T-helper 2 cell treated with Interferon-gamma antibody and Interleukin-4, amounts not matched to agents 5 μg/mL and 100 μg/mL, for 36 hours (primary cell): ENCODE data around the gene FAM9A.
A peak's percentile ranks its signal among the peaks of the same experiment; 100 is the strongest.
"Not testable (repeated sequence)": the region's sequence is repeated elsewhere in the genome, so short reads cannot be mapped to it uniquely, and the experiment has no call there.

Experiments used
- DNase-seq: peaks from one replicate; pipeline ENCODE4 v3.0.0; 2021; ENCODE audit warnings: low spot score
- H3K27ac Mint-ChIP-seq: one replicate; pipeline ENCODE4 v1.8.0; 2021; ENCODE audit warnings: mild to moderate bottlenecking, mixed read lengths
- H3K27me3 Mint-ChIP-seq: one replicate; pipeline ENCODE4 v1.8.0; 2021; ENCODE audit warnings: low read depth, mixed read lengths
- H3K36me3 Mint-ChIP-seq: one replicate; pipeline ENCODE4 v1.8.0; 2021; ENCODE audit warnings: low read depth, mixed read lengths
- H3K4me1 Mint-ChIP-seq: one replicate; pipeline ENCODE4 v1.8.0; 2021; ENCODE audit warnings: low read depth, mixed read lengths
- H3K4me3 Mint-ChIP-seq: one replicate; pipeline ENCODE4 v1.8.0; 2022; ENCODE audit warnings: mild to moderate bottlenecking, moderate library complexity, mixed read lengths
- H3K9me3 Mint-ChIP-seq: one replicate; pipeline ENCODE4 v1.8.0; 2021; ENCODE audit warnings: mixed read lengths

Gene FAM9A

GRCh38 chrX:8783097-8783713, 18.0 kb downstream of the FAM9A start:
- Mint-ChIP-seq H3K4me3 (peak overlapping the region; percentile 32), H3K9me3 (no peaks in the 10 kb centered on the region), H3K27ac (no peak overlapping the region), H3K4me1 (peaks cover 3% of the 10 kb centered on the region), H3K27me3 (no peaks in the 10 kb centered on the region), H3K36me3 (no peaks in the 10 kb centered on the region)
- DNase-seq: peak; percentile 4

DNA sequence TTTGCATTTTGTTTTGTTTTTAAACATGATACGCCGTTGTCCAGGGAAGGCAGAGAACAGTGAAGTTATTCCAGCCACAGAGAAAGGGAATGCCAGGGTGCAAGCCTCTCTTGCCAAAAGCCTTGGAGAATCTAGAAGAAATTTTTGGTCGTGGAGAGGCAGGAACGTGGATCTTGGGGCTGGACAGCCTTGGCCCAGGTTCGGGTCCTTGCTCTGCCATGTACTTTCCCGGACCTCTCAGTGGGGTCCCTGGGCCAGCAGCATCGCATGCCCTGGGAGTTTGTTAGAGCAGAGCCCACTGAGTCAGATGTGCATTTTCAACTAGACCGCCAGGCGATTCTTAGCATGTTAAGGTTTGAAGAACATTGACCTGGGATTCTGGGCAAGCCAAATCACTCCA, 18.6 kb downstream of the FAM9A start:
- Mint-ChIP-seq H3K4me3 (no peak overlapping the region), H3K9me3 (no peaks in the 10 kb centered on the region), H3K36me3 (no peaks in the 10 kb centered on the region), H3K27me3 (no peaks in the 10 kb centered on the region), H3K27ac (no peak overlapping the region), H3K4me1 (peaks cover 3% of the 10 kb centered on the region)
- no peak for DNase-seq

- H3K4me3 Mint-ChIP-seq, H3K36me3 Mint-ChIP-seq, H3K4me1 Mint-ChIP-seq, DNase-seq, H3K27ac Mint-ChIP-seq, H3K9me3 Mint-ChIP-seq, H3K27me3 Mint-ChIP-seq: not testable (repeated sequence)
These were observed 19.3 kb downstream of the FAM9A start for GRCh38 chrX:8781921-8782320.

GRCh38 chrX:8773117-8773516, 28.1 kb downstream of the FAM9A start:
- no peaks in the 10 kb centered on the region for H3K36me3 Mint-ChIP-seq
- H3K4me1 Mint-ChIP-seq: no peaks in the 10 kb centered on the region
- no peaks in the 10 kb centered on the region for H3K9me3 Mint-ChIP-seq
- no peak for DNase-seq
- peaks cover 8% of the 10 kb centered on the region for H3K27me3 Mint-ChIP-seq
- H3K27ac Mint-ChIP-seq: no peak overlapping the region
- no peak overlapping the region for H3K4me3 Mint-ChIP-seq

DNA sequence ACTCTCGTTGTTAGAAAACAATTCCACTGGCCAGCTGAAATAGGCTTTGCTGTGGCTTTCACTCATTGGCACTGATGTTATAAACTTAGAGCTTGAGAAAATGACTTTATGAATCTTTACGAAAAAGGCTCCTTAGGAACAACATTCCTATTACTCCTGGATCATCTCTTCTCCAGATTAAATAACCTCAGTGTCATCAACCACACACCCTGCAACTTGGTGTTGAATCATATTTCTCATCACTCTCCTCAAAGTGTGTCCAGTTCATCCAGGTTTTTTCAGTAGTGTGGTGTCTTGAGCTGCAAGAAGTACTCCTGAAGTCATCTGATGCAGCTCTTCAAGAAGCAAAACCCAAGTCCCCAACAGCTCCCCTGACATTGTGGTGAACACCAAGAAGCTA, 41.2 kb downstream of the FAM9A start:
- Mint-ChIP-seq H3K27me3 (peaks cover 3% of the 10 kb centered on the region), H3K4me1 (no peaks in the 10 kb centered on the region), H3K9me3 (no peaks in the 10 kb centered on the region), H3K4me3 (no peak overlapping the region), H3K36me3 (no peaks in the 10 kb centered on the region), H3K27ac (no peak overlapping the region)
- DNase-seq: no peak

GRCh38 chrX:8758706-8759105, 42.5 kb downstream of the FAM9A start:
- DNase-seq, H3K9me3 Mint-ChIP-seq, H3K4me1 Mint-ChIP-seq, H3K27me3 Mint-ChIP-seq, H3K36me3 Mint-ChIP-seq, H3K27ac Mint-ChIP-seq, H3K4me3 Mint-ChIP-seq: not testable (repeated sequence)

DNA sequence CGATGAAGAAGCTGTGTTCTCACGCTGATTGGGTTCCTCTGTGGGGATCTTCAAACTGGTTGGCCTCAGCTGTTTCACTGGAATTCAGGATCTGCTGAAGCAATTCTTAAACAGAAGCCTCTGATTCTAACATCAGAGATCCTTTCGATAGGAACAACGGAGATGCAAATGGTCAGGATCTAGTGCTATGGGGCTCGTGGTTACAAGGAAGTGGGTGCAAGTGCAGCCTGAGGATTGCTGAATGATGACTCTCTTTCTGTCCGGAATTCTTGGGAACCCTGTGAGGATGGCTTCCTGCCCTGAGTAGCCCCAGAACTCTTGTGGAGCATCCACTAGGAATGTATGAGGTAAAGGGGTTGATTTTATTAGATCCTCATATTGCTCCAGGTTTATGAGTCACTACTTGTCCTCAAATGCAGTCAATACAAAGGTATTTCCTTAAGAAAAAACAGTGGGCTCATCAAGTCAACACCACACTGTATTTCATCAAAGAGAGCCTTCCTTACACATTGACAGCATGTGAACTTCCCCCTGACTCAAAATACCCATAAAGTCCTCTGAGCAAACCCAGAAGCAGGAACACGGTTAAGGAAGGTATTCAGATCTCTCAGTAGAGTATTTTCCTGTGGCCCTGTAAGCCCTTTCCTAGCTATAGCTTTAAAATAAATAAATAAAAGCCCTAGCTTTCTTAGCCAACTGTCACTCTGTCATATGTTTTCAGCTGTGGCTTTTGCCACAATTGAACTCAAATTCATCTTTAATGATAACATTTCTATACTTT, 43.4 kb downstream of the FAM9A start:
- not testable (repeated sequence) for H3K9me3 Mint-ChIP-seq, H3K4me3 Mint-ChIP-seq, H3K27me3 Mint-ChIP-seq, H3K36me3 Mint-ChIP-seq, H3K4me1 Mint-ChIP-seq, DNase-seq, H3K27ac Mint-ChIP-seq

DNA sequence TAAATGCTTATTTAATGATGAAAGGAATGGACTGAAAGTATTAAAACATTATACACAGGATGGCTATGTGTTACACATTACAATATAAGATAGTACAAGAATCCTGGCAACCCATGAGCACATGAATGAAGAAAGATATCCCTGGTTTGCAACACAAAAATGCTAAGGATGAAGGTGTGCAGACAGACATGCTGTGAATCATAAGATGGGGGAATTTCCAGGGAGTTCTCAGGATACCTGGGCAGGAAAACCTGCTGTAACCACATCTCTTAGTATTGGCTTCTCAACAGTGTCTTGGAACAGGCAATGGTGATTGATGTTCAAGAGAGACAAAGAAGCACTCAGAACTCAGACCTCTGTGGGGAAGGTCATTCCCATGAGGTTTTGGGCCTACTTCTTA, 45.4 kb downstream of the FAM9A start:
- Mint-ChIP-seq H3K4me1 (no peaks in the 10 kb centered on the region), H3K36me3 (no peaks in the 10 kb centered on the region), H3K9me3 (no peaks in the 10 kb centered on the region), H3K27ac (no peak overlapping the region), H3K27me3 (no peaks in the 10 kb centered on the region), H3K4me3 (no peak overlapping the region)
- DNase-seq: no peak

DNA sequence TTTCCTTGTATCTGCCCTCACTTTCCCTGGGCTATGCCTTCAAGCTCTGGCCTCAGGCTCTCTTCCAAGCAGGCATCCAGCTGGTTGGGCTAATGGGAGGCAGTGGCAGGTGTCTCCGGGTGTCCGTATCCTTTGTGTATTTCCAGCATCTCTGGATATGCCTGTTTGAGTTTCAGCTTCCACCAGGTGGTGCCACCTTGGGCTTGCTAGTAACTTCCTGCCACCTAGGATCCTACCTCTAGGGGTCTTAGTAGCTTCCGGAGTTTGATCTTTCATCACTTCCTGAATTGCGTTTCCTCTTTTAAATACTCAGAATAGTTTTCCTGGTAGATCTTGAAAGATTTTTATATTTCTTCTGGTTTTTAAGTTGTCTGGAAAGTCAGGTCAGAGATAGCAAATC, 46.1 kb downstream of the FAM9A start:
- Mint-ChIP-seq H3K4me3 (no peak overlapping the region), H3K4me1 (no peaks in the 10 kb centered on the region), H3K36me3 (no peaks in the 10 kb centered on the region), H3K9me3 (no peaks in the 10 kb centered on the region), H3K27me3 (no peaks in the 10 kb centered on the region), H3K27ac (no peak overlapping the region)
- no peak for DNase-seq

DNA sequence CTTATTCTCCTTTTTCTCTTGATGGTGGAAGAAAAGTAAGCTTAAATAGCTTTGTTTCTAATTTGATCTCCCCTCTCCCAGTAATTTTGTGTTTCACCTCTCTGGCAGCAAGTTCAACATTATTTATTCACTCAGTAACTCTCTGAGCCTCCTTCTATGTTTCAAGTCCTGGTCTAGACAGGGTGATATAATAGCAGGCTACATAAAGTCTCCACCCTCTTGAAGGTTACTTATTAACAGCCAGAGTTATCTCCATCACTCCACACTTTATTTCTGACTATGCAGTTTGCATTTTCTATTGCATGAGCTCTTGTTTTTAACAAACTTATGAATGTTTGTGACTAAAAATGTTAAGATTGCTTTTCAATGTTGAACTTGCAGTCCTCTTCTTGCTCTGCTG, 51.5 kb downstream of the FAM9A start:
- Mint-ChIP-seq H3K27ac (no peak overlapping the region), H3K4me1 (no peaks in the 10 kb centered on the region), H3K9me3 (no peaks in the 10 kb centered on the region), H3K36me3 (no peaks in the 10 kb centered on the region), H3K4me3 (no peak overlapping the region), H3K27me3 (no peaks in the 10 kb centered on the region)
- DNase-seq: no peak

DNA sequence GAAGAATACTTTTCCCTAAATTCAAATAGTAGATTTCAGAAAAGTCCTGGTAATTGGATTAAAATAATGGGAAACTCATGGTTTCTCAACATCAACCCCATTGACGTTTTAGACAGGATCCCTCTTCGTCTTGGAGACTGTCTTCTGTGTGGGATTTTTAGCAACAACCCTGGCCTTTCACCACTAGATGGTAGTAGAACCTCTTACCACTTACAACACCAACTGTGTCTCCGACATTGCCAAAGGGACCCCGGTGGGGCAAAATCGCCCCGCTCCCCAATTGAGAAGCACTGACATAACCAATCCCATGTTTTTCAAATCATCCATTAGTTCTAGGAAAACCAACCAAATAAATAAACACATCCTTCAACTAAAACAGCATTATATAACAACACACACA, 52.3 kb downstream of the FAM9A start:
- Mint-ChIP-seq H3K27ac (no peak overlapping the region), H3K4me3 (no peak overlapping the region), H3K4me1 (no peaks in the 10 kb centered on the region), H3K27me3 (no peaks in the 10 kb centered on the region), H3K36me3 (no peaks in the 10 kb centered on the region), H3K9me3 (no peaks in the 10 kb centered on the region)
- DNase-seq: no peak

DNA sequence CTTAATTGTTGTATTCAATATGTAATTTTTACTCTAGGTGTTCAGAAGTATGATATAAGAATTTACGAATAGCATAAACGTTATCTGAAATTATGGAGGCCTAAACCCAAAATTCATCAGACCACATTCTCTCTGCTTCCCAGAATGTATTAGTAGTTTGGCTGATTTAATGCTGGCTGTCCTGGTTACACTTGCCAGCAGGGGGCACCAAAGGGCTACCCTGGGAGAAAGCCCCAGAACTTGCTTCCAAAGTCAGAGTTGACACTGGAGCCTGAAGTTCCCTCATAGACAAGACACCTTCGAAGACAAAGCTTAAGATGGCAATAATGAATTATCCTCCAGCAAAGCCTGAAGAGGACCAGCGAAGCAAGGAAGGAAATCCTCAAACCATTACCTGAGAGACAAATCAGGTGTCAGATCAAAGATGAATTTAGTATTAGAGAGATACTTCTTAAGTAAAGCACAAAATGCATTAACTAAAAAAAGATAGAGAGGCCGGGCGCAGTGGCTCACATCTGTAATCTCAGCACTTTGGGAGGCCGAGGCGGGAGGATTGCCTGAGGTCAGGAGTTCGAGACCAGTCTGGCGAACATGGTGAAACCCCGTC, 58.0 kb downstream of the FAM9A start:
- no peaks in the 10 kb centered on the region for H3K4me1 Mint-ChIP-seq
- H3K9me3 Mint-ChIP-seq: no peaks in the 10 kb centered on the region
- H3K27me3 Mint-ChIP-seq: no peaks in the 10 kb centered on the region
- DNase-seq: no peak
- H3K4me3 Mint-ChIP-seq: no peak overlapping the region
- H3K27ac Mint-ChIP-seq: no peak overlapping the region
- no peaks in the 10 kb centered on the region for H3K36me3 Mint-ChIP-seq

DNA sequence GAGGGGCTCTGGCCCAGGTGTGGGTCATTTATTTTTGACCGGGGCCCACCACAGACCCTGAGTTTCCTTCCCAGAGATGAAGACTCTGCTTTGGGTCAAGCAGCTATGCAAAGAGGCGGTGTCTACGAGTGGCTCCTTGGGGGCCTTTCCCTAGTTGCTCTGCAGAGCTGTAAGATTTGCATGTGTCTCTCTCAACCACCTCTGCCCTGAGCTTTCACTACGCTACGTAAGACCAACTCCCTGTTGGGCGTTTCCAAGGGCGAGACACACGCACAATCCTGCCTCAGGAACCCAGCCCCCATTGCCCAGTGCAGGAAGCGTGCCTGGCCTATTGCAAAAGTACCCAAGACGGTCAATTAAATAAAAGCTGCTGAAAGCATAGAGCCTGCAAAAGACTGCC, 59.2 kb downstream of the FAM9A start:
- H3K36me3 Mint-ChIP-seq: no peaks in the 10 kb centered on the region
- DNase-seq: no peak
- H3K4me3 Mint-ChIP-seq: no peak overlapping the region
- no peak overlapping the region for H3K27ac Mint-ChIP-seq
- no peaks in the 10 kb centered on the region for H3K27me3 Mint-ChIP-seq
- H3K4me1 Mint-ChIP-seq: no peaks in the 10 kb centered on the region
- H3K9me3 Mint-ChIP-seq: no peaks in the 10 kb centered on the region
